H1 (cell line): ENCODE results near the gene RITA1. TPM values are rescaled to one million over a fixed set of nuclear protein-coding genes. Genes with fewer than 3 reads are reported as not detected.

Experiments used
- CTCF ChIA-PET: fragments of 300-600 bp; sonication (Branson Sonifier 250); formaldehyde crosslinking; loops from one replicate; lab custom pipeline; 2021; ENCODE audit not compliant: partially characterized antibody; lab: Charles Lee
- POLR2A ChIA-PET: fragments of 300-600 bp; sonication (Branson Sonifier 250); formaldehyde crosslinking; loops from one replicate; lab custom pipeline; 2021; ENCODE audit warnings: inconsistent platforms; ENCODE audit not compliant: partially characterized antibody; lab: Charles Lee
- DNase-seq, 2 experiments: peaks; one replicate each; pipeline versions ENCODE4 v3.0.0 to v3.0.0-alpha.2; 2010 to 2022; ENCODE audit warnings: low spot score in 2 of 2, low read depth in 1 of 2, mixed read lengths in 1 of 2
- FAIRE-seq: peaks from 2 replicates; lab custom pipeline; 2011; peaks lifted over from hg19 to GRCh38; lab: Jason Lieb, UNC
- H2AFZ ChIP-seq: 2 replicates; pipeline ENCODE4 v1.8.1; 2012; ENCODE audit warnings: low read length, inconsistent platforms
- H2AK5ac ChIP-seq: 2 replicates; pipeline ENCODE4 v1.6.1; 2013; ENCODE audit warnings: low read depth, low read length
- H2BK120ac ChIP-seq: replicated peaks from 2 replicates; pipeline ENCODE3; 2013; ENCODE audit warnings: low read depth, low read length, inconsistent platforms
- H2BK12ac ChIP-seq: 2 replicates; pipeline ENCODE4 v1.6.1; 2013; ENCODE audit warnings: low read depth, low read length
- H2BK15ac ChIP-seq: 2 replicates; pipeline ENCODE4 v1.6.1; 2013; ENCODE audit warnings: low read length
- H2BK20ac ChIP-seq: 2 replicates; pipeline ENCODE4 v1.6.1; 2013; ENCODE audit warnings: low read length
- H2BK5ac ChIP-seq: 2 replicates; pipeline ENCODE4 v1.6.1; 2013; ENCODE audit warnings: low read depth, low read length
- H3K14ac ChIP-seq: 2 replicates; pipeline ENCODE4 v1.6.1; 2013; ENCODE audit warnings: inconsistent platforms; ENCODE audit not compliant: insufficient read length
- H3K18ac ChIP-seq: 2 replicates; pipeline ENCODE4 v1.6.1; 2013; ENCODE audit warnings: low read length; ENCODE audit errors: extremely low read depth
- H3K23ac ChIP-seq: 2 replicates; pipeline ENCODE4 v1.6.1; 2013; ENCODE audit warnings: inconsistent platforms; ENCODE audit not compliant: insufficient read length
- H3K23me2 ChIP-seq: 2 replicates; pipeline ENCODE4 v1.6.1; 2013; ENCODE audit warnings: low read depth, low read length
- H3K27ac ChIP-seq: 2 replicates; pipeline ENCODE4 v1.6.1; 2011; ENCODE audit warnings: low read depth, low read length, inconsistent platforms
- H3K27me3 ChIP-seq, 4 experiments: replicated peaks in 1 of 4; 1 replicate in 1 of 4; 2 replicates in 3 of 4; pipeline versions ENCODE4 v1.6.1 to v1.8.1; 2011 to 2013; ENCODE audit warnings: low read length in 3 of 4, mild to moderate bottlenecking in 3 of 4, inconsistent platforms in 2 of 4, mixed read lengths in 2 of 4, moderate library complexity in 1 of 4; ENCODE audit not compliant: control insufficient read depth in 3 of 4, insufficient read depth in 3 of 4; ENCODE audit errors: extremely low read depth in 1 of 4
- H3K36me3 ChIP-seq, 4 experiments: 2 replicates each; pipeline versions ENCODE4 v1.6.1 to v1.8.1; 2011 to 2013; ENCODE audit warnings: mild to moderate bottlenecking in 4 of 4, low read length in 3 of 4, moderate library complexity in 2 of 4, control low read depth in 1 of 4, inconsistent platforms in 1 of 4; ENCODE audit not compliant: insufficient read depth in 4 of 4, control insufficient read depth in 2 of 4
- H3K4ac ChIP-seq: replicated peaks from 2 replicates; pipeline ENCODE3; 2013; ENCODE audit warnings: low read length, low read depth, mixed read lengths, inconsistent platforms; ENCODE audit not compliant: insufficient read length
- H3K4me1 ChIP-seq, 4 experiments: replicated peaks in 1 of 4; 1 replicate in 1 of 4; 2 replicates in 3 of 4; pipeline versions ENCODE4 v1.6.1 to v1.8.1; 2011 to 2013; ENCODE audit warnings: low read length in 3 of 4, inconsistent platforms in 2 of 4, mixed read lengths in 1 of 4; ENCODE audit not compliant: insufficient read depth in 4 of 4, control insufficient read depth in 3 of 4
- H3K4me2 ChIP-seq, 2 experiments: 2 replicates each; pipeline versions ENCODE4 v1.6.1 to v1.8.1; 2011 to 2013; ENCODE audit warnings: low read depth in 2 of 2, low read length in 2 of 2, control low read depth in 1 of 2, inconsistent platforms in 1 of 2, mild to moderate bottlenecking in 1 of 2; ENCODE audit not compliant: insufficient read depth in 1 of 2
- H3K4me3 ChIP-seq, 4 experiments: fragments of 200-600, 300-600 bp in 1 of 4; sonication (generic), shearing (Covaris generic), sonication (Bioruptor Twin) in 1 of 4; 2 replicates each; pipeline versions ENCODE4 v1.5.1 to v1.8.1; 2011 to 2016; ENCODE audit warnings: low read length in 4 of 4, low read depth in 3 of 4, control low read depth in 2 of 4, inconsistent platforms in 2 of 4, mild to moderate bottlenecking in 2 of 4, mixed read lengths in 1 of 4, moderate library complexity in 1 of 4; ENCODE audit not compliant: insufficient read depth in 2 of 4; ENCODE audit errors: extremely low read depth in 1 of 4
- H3K56ac ChIP-seq: replicated peaks from 2 replicates; pipeline ENCODE3; 2013; ENCODE audit warnings: low read depth, mild to moderate bottlenecking, mixed read lengths, low read length, inconsistent platforms; ENCODE audit not compliant: insufficient read length
- H3K79me1 ChIP-seq: 2 replicates; pipeline ENCODE4 v1.6.1; 2013; ENCODE audit warnings: low read depth, low read length, control low read depth
- H3K79me2 ChIP-seq, 2 experiments: 2 replicates each; pipeline versions ENCODE4 v1.6.1 to v1.8.1; 2012 to 2013; ENCODE audit warnings: low read length in 2 of 2, mild to moderate bottlenecking in 2 of 2, inconsistent platforms in 1 of 2; ENCODE audit not compliant: insufficient read depth in 2 of 2, control insufficient read depth in 1 of 2
- H3K9ac ChIP-seq, 4 experiments: replicated peaks in 1 of 4; 1 replicate in 1 of 4; 2 replicates in 3 of 4; pipeline versions ENCODE4 v1.6.1 to v1.8.1; 2011 to 2013; ENCODE audit warnings: low read depth in 3 of 4, low read length in 3 of 4, control low read depth in 2 of 4, mild to moderate bottlenecking in 2 of 4, moderate library complexity in 2 of 4, inconsistent platforms in 1 of 4; ENCODE audit errors: extremely low read depth in 1 of 4
- H3K9me3 ChIP-seq, 2 experiments: 2 replicates each; pipeline versions ENCODE4 v1.6.1 to v1.8.1; 2012 to 2013; ENCODE audit warnings: mild to moderate bottlenecking in 2 of 2, moderate library complexity in 2 of 2, control low read depth in 1 of 2, inconsistent platforms in 1 of 2, low read depth in 1 of 2, low read length in 1 of 2, mixed read lengths in 1 of 2; ENCODE audit not compliant: insufficient read depth in 2 of 2
- H4K20me1 ChIP-seq, 2 experiments: replicated peaks in 1 of 2; 2 replicates each; pipeline versions ENCODE3 to v1.8.1; 2011 to 2013; ENCODE audit warnings: inconsistent platforms in 2 of 2, low read length in 2 of 2, mild to moderate bottlenecking in 1 of 2; ENCODE audit not compliant: insufficient read depth in 2 of 2, control insufficient read depth in 1 of 2
- H4K5ac ChIP-seq: 2 replicates; pipeline ENCODE4 v1.6.1; 2013; ENCODE audit warnings: low read length, low read depth, mixed read lengths, inconsistent platforms; ENCODE audit not compliant: insufficient read length
- H4K8ac ChIP-seq: 2 replicates; pipeline ENCODE4 v1.8.0; 2013; ENCODE audit warnings: mild to moderate bottlenecking, moderate library complexity, low read length, inconsistent platforms; ENCODE audit not compliant: insufficient read depth; ENCODE audit errors: extremely low read depth
- H4K91ac ChIP-seq: replicated peaks from 2 replicates; pipeline ENCODE3; 2013; ENCODE audit warnings: low read length, mixed read lengths, inconsistent platforms; ENCODE audit not compliant: insufficient read length
- EGR1 ChIP-seq: IDR thresholded peaks from 2 replicates; pipeline ENCODE4 v1.6.1; 2011; ENCODE audit warnings: low read depth, low read length, borderline replicate concordance
- SP2 ChIP-seq: IDR thresholded peaks from 2 replicates; pipeline ENCODE4 v1.6.1; 2012; ENCODE audit warnings: mild to moderate bottlenecking, low read length, inconsistent platforms
- WGBS, 2 experiments: shearing (Covaris generic) in 1 of 2; methylation state at CpG; one replicate each; pipeline versions ENCODE4 v1.1.6 to v1.1.7; 2013 to 2015; ENCODE audit warnings: low lambda C conversion rate in 2 of 2, mixed read lengths in 2 of 2, inconsistent platforms in 1 of 2, low coverage in 1 of 2, missing lambda C conversion rate in 1 of 2; ENCODE audit not compliant: insufficient replicate concordance in 2 of 2, insufficient coverage in 1 of 2, insufficient read length in 1 of 2; ENCODE audit errors: extremely low coverage in 1 of 2, missing lambda C conversion rate in 1 of 2; 5-methylcytosine and 5-hydroxymethylcytosine counted together
- polyA plus RNA-seq, 7 experiments: library from polyadenylated mRNA; depleted of rRNA in 3 of 7; stranded (reverse) in 5 of 7; unstranded in 2 of 7; fragments of >200 nt in 5 of 7; fragments of 200-250 nt in 2 of 7; gene quantifications; 1 replicate in 5 of 7; 2 replicates in 1 of 7; 4 replicates in 1 of 7; pipeline versions ENCODE4 v1.2.1 to v1.2.3, GENCODE V29; 2011 to 2013; ENCODE audit warnings: missing spikeins in 2 of 7, mixed read lengths in 2 of 7
- total RNA-seq: library from RNA; stranded (reverse); fragmentation: NEBNext Ultra II Directional; extraction: Animal tissue kit (Norgen Biotek cat#: 25700); gene quantifications from 2 replicates; pipeline ENCODE4 v1.2.1, GENCODE V29; 2021

The RITA1 gene
- total and polyA plus RNA-seq, 2 of the 8 experiments (the other 6 are each of a cell fraction or from before 2014, with no cell fraction given): 24.1 to 25.8 TPM

- FAIRE-seq: no peak
- no peak overlapping the region for H4K91ac ChIP-seq
- WGBS, 2 experiments: 84% methylated on average over 4 of the region's 4 CpGs; no CpG with 5 or more reads in 1 of the 2 experiments
- no peak overlapping the region for H2BK120ac ChIP-seq
- H3K4me3 ChIP-seq: no peak overlapping the region
- H3K4me1 ChIP-seq: peaks cover 9 to 20% (median 20%) of the 10 kb centered on the region in 4 experiments
- no peak overlapping the region for H2BK20ac ChIP-seq
- H2BK15ac ChIP-seq: no peak overlapping the region
- CTCF ChIA-PET: interaction anchor here (1.2 kb wide), 1 partner anchor 94 kb away, joined by 3 read pairs; no protein-coding TSS in a partner anchor
- no peak overlapping the region for H4K5ac ChIP-seq
- H4K8ac ChIP-seq: no peak overlapping the region
- H3K36me3 ChIP-seq: peaks cover 0 to 14% (median 7%) of the 10 kb centered on the region in 4 experiments; a peak in 4 of 8 replicates
- H3K23me2 ChIP-seq: no peaks in the 10 kb centered on the region; the same call in 1 of the 2 replicates
- POLR2A ChIA-PET: interaction anchor here (2.3 to 2.5 kb wide), 2 partner anchors 11 to 12 kb away, joined by 25 to 32 read pairs; partner anchors contain the start of gene TPCN1
- H2AK5ac ChIP-seq: no peak overlapping the region
- no peak overlapping the region for H3K4me2 ChIP-seq
- H3K79me2 ChIP-seq: no peaks in the 10 kb centered on the region
- H2AFZ ChIP-seq: no peak overlapping the region
- H3K9me3 ChIP-seq: no peaks in the 10 kb centered on the region; a peak in 1 of 4 replicates
- no peaks in the 10 kb centered on the region for H3K79me1 ChIP-seq
- TF ChIP-seq SP2: no peak
- TF ChIP-seq EGR1: no peak
- TF ChIP-seq, all 59 proteins: peak for 0
- no peak overlapping the region for H3K14ac ChIP-seq
- H3K18ac ChIP-seq: no peak overlapping the region
- no peak overlapping the region for H2BK5ac ChIP-seq
- H3K9ac ChIP-seq: no peak overlapping the region
- no peak overlapping the region for H2BK12ac ChIP-seq
- H3K56ac ChIP-seq: no peak overlapping the region
- DNase-seq: no peak
- no peak overlapping the region for H3K4ac ChIP-seq
- H3K23ac ChIP-seq: no peak overlapping the region
- H3K27me3 ChIP-seq: no peaks in the 10 kb centered on the region; a peak in 1 of 7 replicates
- H4K20me1 ChIP-seq: peaks cover 0 to 2% of the 10 kb centered on the region in 2 experiments
- no peak overlapping the region for H3K27ac ChIP-seq
These were observed 49.0 kb downstream of the RITA1 start for GRCh38 chr12:113234483-113234882.
